HL-60 (cell line): Measurements from ENCODE around the gene EP400.

Source experiments
- DNase-seq, 2 experiments: peaks; one replicate each; pipeline ENCODE4 v3.0.0-alpha.2; 2010 to 2020; ENCODE audit warnings: low read depth in 1 of 2, low spot score in 1 of 2
- H3K27ac ChIP-seq: fragments of 250-450 bp; sonication (Bioruptor Pico); replicated peaks from 2 replicates; pipeline ENCODE4 v1.5.1; 2020; ENCODE audit warnings: mild to moderate bottlenecking, moderate library complexity
- H3K27me3 ChIP-seq: fragments of 250-450 bp; sonication (Bioruptor Pico); 2 replicates; pipeline ENCODE4 v1.5.1; 2021; ENCODE audit warnings: mild to moderate bottlenecking, moderate library complexity; ENCODE audit not compliant: insufficient read depth, poor library complexity, severe bottlenecking
- H3K4me3 ChIP-seq: replicated peaks from 2 replicates; pipeline ENCODE4 v1.5.1; 2011; ENCODE audit warnings: mild to moderate bottlenecking, control low read depth, low read length; ENCODE audit not compliant: insufficient read depth
- CTCF ChIP-seq: IDR thresholded peaks from one replicate; pipeline ENCODE4 v1.5.1; 2011; ENCODE audit warnings: low read length, control low read depth, inconsistent platforms; ENCODE audit not compliant: insufficient read depth
- GABPA ChIP-seq: IDR thresholded peaks from 2 replicates; pipeline ENCODE4 v1.6.1; 2012; ENCODE audit warnings: low read depth
- POLR2AphosphoS5 ChIP-seq: IDR thresholded peaks from 2 replicates; pipeline ENCODE4 v1.6.1; 2012; ENCODE audit warnings: low read depth
- REST ChIP-seq: IDR thresholded peaks from 2 replicates; pipeline ENCODE4 v1.6.1; 2012; ENCODE audit warnings: low read depth; ENCODE audit not compliant: insufficient replicate concordance
- SPI1 ChIP-seq: IDR thresholded peaks from 2 replicates; pipeline ENCODE4 v1.6.1; 2012; ENCODE audit warnings: low read depth, mild to moderate bottlenecking, borderline replicate concordance

Gene EP400

GRCh38 chr12:132071830-132072384 is 122.2 kb downstream of the EP400 start:
- Histone ChIP-seq H3K27ac (no peak overlapping the region), H3K4me3 (no peak overlapping the region), H3K27me3 (no peaks in the 10 kb centered on the region)
- no peak for DNase-seq
- TF ChIP-seq SPI1 (no peak), REST (no peak), CTCF (no peak), GABPA (no peak), POLR2AphosphoS5 (no peak)

GRCh38 chr12:132074216-132074615 is 124.5 kb downstream of the EP400 start:
- Histone ChIP-seq H3K4me3 (no peak overlapping the region), H3K27me3 (no peaks in the 10 kb centered on the region), H3K27ac (no peak overlapping the region)
- no peak for TF ChIP-seq SPI1
- no peak for TF ChIP-seq REST
- no peak for TF ChIP-seq POLR2AphosphoS5
- no peak for TF ChIP-seq GABPA
- no peak for DNase-seq

- DNase-seq = no peak
- Histone ChIP-seq H3K27ac (no peak overlapping the region), H3K4me3 (no peak overlapping the region), H3K27me3 (no peaks in the 10 kb centered on the region)
- TF ChIP-seq REST (no peak), SPI1 (no peak), CTCF (no peak), POLR2AphosphoS5 (no peak), GABPA (no peak)
Measured at GRCh38 chr12:132075026-132075713, 125.4 kb downstream of the EP400 start.
